Measurements from ENCODE around the gene SAMD4B. TPM values are rescaled to one million over a fixed set of nuclear protein-coding genes. Genes with fewer than 3 reads are reported as not detected.

Gene SAMD4B
- total RNA-seq, 1 donor from 2014 or later = 19.2 TPM

- no peaks in the 10 kb centered on the region for H3K27me3 ChIP-seq (ENCODE audit: control insufficient read depth, insufficient read depth, low read length)
- DNase-seq (ENCODE audit: low read depth) = no peak
- TF ChIP-seq CTCF (IDR thresholded peaks at IDR 0.05; ENCODE audit: insufficient read depth, low read length, severe bottlenecking) = no peak
- H3K36me3 ChIP-seq (ENCODE audit: control insufficient read depth, insufficient read depth, low read length) = peaks cover 9% of the 10 kb centered on the region
- H3K4me3 ChIP-seq (ENCODE audit: low read depth, low read length) = no peak overlapping the region
- no peak for FAIRE-seq
These were observed 78.5 kb downstream of the SAMD4B start for GRCh38 chr19:39420769-39421168.

GRCh38 chr19:39422020-39422419, 79.8 kb downstream of the SAMD4B start:
- no peak for TF ChIP-seq CTCF (IDR thresholded peaks at IDR 0.05; ENCODE audit: insufficient read depth, low read length, severe bottlenecking)
- FAIRE-seq (no peak), DNase-seq (ENCODE audit: low read depth) (no peak)
- Histone ChIP-seq H3K36me3 (ENCODE audit: control insufficient read depth, insufficient read depth, low read length) (peaks cover 6% of the 10 kb centered on the region), H3K4me3 (ENCODE audit: low read depth, low read length) (no peak overlapping the region), H3K27me3 (ENCODE audit: control insufficient read depth, insufficient read depth, low read length) (no peaks in the 10 kb centered on the region)

GRCh38 chr19:39423258-39424086, 81.3 kb downstream of the SAMD4B start:
- no peak overlapping the region for H3K4me3 ChIP-seq (ENCODE audit: low read depth, low read length)
- H3K36me3 ChIP-seq (ENCODE audit: control insufficient read depth, insufficient read depth, low read length) = peaks cover 6% of the 10 kb centered on the region
- DNase-seq (ENCODE audit: low read depth) (no peak), FAIRE-seq (no peak)
- no peaks in the 10 kb centered on the region for H3K27me3 ChIP-seq (ENCODE audit: control insufficient read depth, insufficient read depth, low read length)
- TF ChIP-seq CTCF (IDR thresholded peaks at IDR 0.05; ENCODE audit: insufficient read depth, low read length, severe bottlenecking) = no peak

GRCh38 chr19:39424934-39425333, 82.7 kb downstream of the SAMD4B start:
- DNase-seq (ENCODE audit: low read depth) (no peak), FAIRE-seq (no peak)
- H3K27me3 ChIP-seq (ENCODE audit: control insufficient read depth, insufficient read depth, low read length) = no peaks in the 10 kb centered on the region
- no peak for TF ChIP-seq CTCF (IDR thresholded peaks at IDR 0.05; ENCODE audit: insufficient read depth, low read length, severe bottlenecking)
- no peak overlapping the region for H3K4me3 ChIP-seq (ENCODE audit: low read depth, low read length)
- peaks cover 6% of the 10 kb centered on the region for H3K36me3 ChIP-seq (ENCODE audit: control insufficient read depth, insufficient read depth, low read length)

- TF ChIP-seq CTCF (IDR thresholded peaks at IDR 0.05; ENCODE audit: insufficient read depth, low read length, severe bottlenecking) = no peak
- DNase-seq (ENCODE audit: low read depth) = no peak
- no peak overlapping the region for H3K4me3 ChIP-seq (ENCODE audit: low read depth, low read length)
- peaks cover 4% of the 10 kb centered on the region for H3K36me3 ChIP-seq (ENCODE audit: control insufficient read depth, insufficient read depth, low read length)
- peak; percentile 60 for FAIRE-seq
- H3K27me3 ChIP-seq (ENCODE audit: control insufficient read depth, insufficient read depth, low read length) = no peaks in the 10 kb centered on the region
These were observed 83.5 kb downstream of the SAMD4B start for GRCh38 chr19:39425744-39426143.

GRCh38 chr19:39426170-39426569, 83.9 kb downstream of the SAMD4B start:
- peaks cover 4% of the 10 kb centered on the region for H3K36me3 ChIP-seq (ENCODE audit: control insufficient read depth, insufficient read depth, low read length)
- FAIRE-seq (no peak), DNase-seq (ENCODE audit: low read depth) (no peak)
- H3K4me3 ChIP-seq (ENCODE audit: low read depth, low read length) = no peak overlapping the region
- no peaks in the 10 kb centered on the region for H3K27me3 ChIP-seq (ENCODE audit: control insufficient read depth, insufficient read depth, low read length)
- no peak for TF ChIP-seq CTCF (IDR thresholded peaks at IDR 0.05; ENCODE audit: insufficient read depth, low read length, severe bottlenecking)

All from bronchial epithelial cell (primary cell).